Measurements from ENCODE around the gene MAP1LC3A.

MAP1LC3A gene

GRCh38 chr20:34553366-34553867 lies 5.1 kb upstream of the MAP1LC3A start:
- no peaks in the 10 kb centered on the region for H3K9me3 Mint-ChIP-seq
- ATAC-seq, result peak; percentile 12
- peaks cover under 1% of the 10 kb centered on the region for H3K27me3 Mint-ChIP-seq

GRCh38 chr20:34557936-34558319 lies 590 bp upstream of the MAP1LC3A start:
- Mint-ChIP-seq H3K36me3 (no peaks in the 10 kb centered on the region), H3K4me1 (peaks cover 20% of the 10 kb centered on the region), H3K4me3 (peak overlapping the region; percentile 87), H3K9me3 (no peaks in the 10 kb centered on the region), H3K27me3 (no peaks in the 10 kb centered on the region), H3K27ac (peak overlapping the region; percentile 89)
- no peak for ATAC-seq

More at GRCh38 chr20:34553366-34553867, 5.1 kb upstream of the MAP1LC3A start:
- peaks cover 14% of the 10 kb centered on the region for H3K4me1 Mint-ChIP-seq
- H3K27ac Mint-ChIP-seq, result no peak overlapping the region
- no peaks in the 10 kb centered on the region for H3K36me3 Mint-ChIP-seq
- no peak overlapping the region for H3K4me3 Mint-ChIP-seq

GRCh38 chr20:34559311-34560140 lies 1.0 kb downstream of the MAP1LC3A start:
- Mint-ChIP-seq H3K27ac (peak overlapping the region; percentile 48), H3K4me3 (no peak overlapping the region), H3K36me3 (peaks cover 2% of the 10 kb centered on the region), H3K4me1 (peaks cover 22% of the 10 kb centered on the region), H3K27me3 (no peaks in the 10 kb centered on the region), H3K9me3 (no peaks in the 10 kb centered on the region)
- peak; percentile 31 for ATAC-seq

- Mint-ChIP-seq H3K36me3 (peaks cover 5% of the 10 kb centered on the region), H3K27ac (peak overlapping the region; percentile 48), H3K4me3 (peak overlapping the region; percentile 27), H3K4me1 (peaks cover 26% of the 10 kb centered on the region), H3K27me3 (no peaks in the 10 kb centered on the region), H3K9me3 (no peaks in the 10 kb centered on the region)
- ATAC-seq, result peak; percentile 3
Observed at GRCh38 chr20:34560141-34560523, 1.6 kb downstream of the MAP1LC3A start.

GRCh38 chr20:34560614-34561013 lies 2.1 kb downstream of the MAP1LC3A start:
- Mint-ChIP-seq H3K9me3 (no peaks in the 10 kb centered on the region), H3K4me1 (peaks cover 30% of the 10 kb centered on the region), H3K27ac (peak overlapping the region; percentile 48), H3K36me3 (peaks cover 5% of the 10 kb centered on the region), H3K4me3 (no peak overlapping the region), H3K27me3 (no peaks in the 10 kb centered on the region)
- ATAC-seq, result no peak

- Mint-ChIP-seq H3K27me3 (no peaks in the 10 kb centered on the region), H3K4me1 (peaks cover 31% of the 10 kb centered on the region), H3K36me3 (peaks cover 5% of the 10 kb centered on the region), H3K27ac (peak overlapping the region; percentile 16), H3K4me3 (no peak overlapping the region), H3K9me3 (no peaks in the 10 kb centered on the region)
- ATAC-seq, result no peak
Observed at GRCh38 chr20:34561661-34562060, 3.1 kb downstream of the MAP1LC3A start.

GRCh38 chr20:34562641-34563040 lies 4.1 kb downstream of the MAP1LC3A start:
- Mint-ChIP-seq H3K4me1 (peaks cover 31% of the 10 kb centered on the region), H3K36me3 (peaks cover 9% of the 10 kb centered on the region), H3K27me3 (no peaks in the 10 kb centered on the region), H3K9me3 (no peaks in the 10 kb centered on the region), H3K4me3 (no peak overlapping the region), H3K27ac (peak overlapping the region; percentile 9)
- ATAC-seq, result no peak

GRCh38 chr20:34564833-34565232 lies 6.3 kb downstream of the MAP1LC3A start:
- Mint-ChIP-seq H3K27me3 (no peaks in the 10 kb centered on the region), H3K9me3 (no peaks in the 10 kb centered on the region), H3K27ac (no peak overlapping the region), H3K4me1 (peaks cover 23% of the 10 kb centered on the region), H3K36me3 (peaks cover 18% of the 10 kb centered on the region), H3K4me3 (no peak overlapping the region)
- ATAC-seq, result no peak

GRCh38 chr20:34566978-34567891 lies 8.7 kb downstream of the MAP1LC3A start:
- H3K36me3 Mint-ChIP-seq, result peaks cover 30% of the 10 kb centered on the region
- no peak overlapping the region for H3K4me3 Mint-ChIP-seq
- peaks cover 12% of the 10 kb centered on the region for H3K4me1 Mint-ChIP-seq
- no peaks in the 10 kb centered on the region for H3K9me3 Mint-ChIP-seq
- ATAC-seq, result no peak
- no peaks in the 10 kb centered on the region for H3K27me3 Mint-ChIP-seq
- H3K27ac Mint-ChIP-seq, result no peak overlapping the region

- Mint-ChIP-seq H3K36me3 (peaks cover 32% of the 10 kb centered on the region), H3K27ac (no peak overlapping the region), H3K4me1 (peaks cover 12% of the 10 kb centered on the region), H3K4me3 (no peak overlapping the region), H3K9me3 (no peaks in the 10 kb centered on the region), H3K27me3 (no peaks in the 10 kb centered on the region)
- no peak for ATAC-seq
Observed at GRCh38 chr20:34567892-34568865, 9.7 kb downstream of the MAP1LC3A start.

- ATAC-seq, result no peak
- peaks cover 8% of the 10 kb centered on the region for H3K4me1 Mint-ChIP-seq
- H3K9me3 Mint-ChIP-seq, result no peaks in the 10 kb centered on the region
- no peak overlapping the region for H3K4me3 Mint-ChIP-seq
- no peaks in the 10 kb centered on the region for H3K27me3 Mint-ChIP-seq
- H3K36me3 Mint-ChIP-seq, result peaks cover 42% of the 10 kb centered on the region
- H3K27ac Mint-ChIP-seq, result no peak overlapping the region
Observed at GRCh38 chr20:34569598-34569997, 11.1 kb downstream of the MAP1LC3A start.

GRCh38 chr20:34570859-34571306 lies 12.4 kb downstream of the MAP1LC3A start:
- no peak for ATAC-seq
- Mint-ChIP-seq H3K9me3 (no peaks in the 10 kb centered on the region), H3K4me1 (no peaks in the 10 kb centered on the region), H3K27me3 (no peaks in the 10 kb centered on the region), H3K4me3 (no peak overlapping the region), H3K27ac (no peak overlapping the region), H3K36me3 (peaks cover 49% of the 10 kb centered on the region)

- H3K27ac Mint-ChIP-seq, result no peak overlapping the region
- ATAC-seq, result no peak
- no peaks in the 10 kb centered on the region for H3K9me3 Mint-ChIP-seq
- no peaks in the 10 kb centered on the region for H3K4me1 Mint-ChIP-seq
- peaks cover 50% of the 10 kb centered on the region for H3K36me3 Mint-ChIP-seq
- H3K4me3 Mint-ChIP-seq, result no peak overlapping the region
- H3K27me3 Mint-ChIP-seq, result no peaks in the 10 kb centered on the region
Observed at GRCh38 chr20:34571753-34572152, 13.2 kb downstream of the MAP1LC3A start.

GRCh38 chr20:34573541-34574300 lies 15.2 kb downstream of the MAP1LC3A start:
- Mint-ChIP-seq H3K36me3 (peaks cover 37% of the 10 kb centered on the region), H3K9me3 (no peaks in the 10 kb centered on the region), H3K4me1 (no peaks in the 10 kb centered on the region), H3K27ac (no peak overlapping the region), H3K27me3 (no peaks in the 10 kb centered on the region), H3K4me3 (no peak overlapping the region)
- ATAC-seq, result no peak
